ENCODE measurements around the gene LAMB4. TPM values are rescaled to one million over a fixed set of nuclear protein-coding genes. Genes with fewer than 3 reads are reported as not detected.

Gene LAMB4
- polyA plus RNA-seq, 1 of the 3 experiments (the other 2 are of a cell fraction): 0.36 TPM

DNA sequence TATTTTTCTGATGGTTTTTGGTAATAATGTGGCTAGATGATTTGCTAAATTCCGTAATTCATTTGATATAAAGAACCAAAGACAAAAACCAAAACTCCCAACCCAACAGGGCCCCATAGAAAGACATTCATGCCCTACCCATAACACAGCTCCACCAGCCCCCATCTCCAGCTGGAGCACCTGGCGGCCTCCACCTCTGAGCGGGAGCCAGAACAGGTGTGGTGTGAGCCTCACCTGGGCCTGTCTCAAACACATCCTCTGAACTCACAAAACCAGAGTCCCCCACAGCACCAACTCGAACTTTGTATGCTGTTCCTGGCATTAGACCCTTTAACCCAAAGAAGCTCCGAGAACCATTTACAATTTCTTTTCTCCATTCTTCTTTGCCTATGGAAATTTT is 36.5 kb upstream of the LAMB4 start:
- peaks cover 0 to 7% of the 10 kb centered on the region in 2 experiments for H3K36me3 ChIP-seq (replicated peaks in 1 of 2; ENCODE audit: control insufficient read depth in 1 of 2, insufficient read depth in 2 of 2, low read length in 1 of 2)
- H3K27ac ChIP-seq (ENCODE audit: low read depth in 2 of 2, low read length in 1 of 2): no peak overlapping the region
- H2AFZ ChIP-seq (ENCODE audit: low read depth): no peak overlapping the region
- no peaks in the 10 kb centered on the region for H3K27me3 ChIP-seq (ENCODE audit: insufficient read depth)
- no peaks in the 10 kb centered on the region for H3K9me2 ChIP-seq
- H3K4me2 ChIP-seq: no peak overlapping the region
- no peaks in the 10 kb centered on the region for H4K20me1 ChIP-seq (ENCODE audit: insufficient read depth)
- H3K4me1 ChIP-seq (ENCODE audit: control insufficient read depth in 1 of 2, insufficient read depth in 2 of 2, low read depth in 1 of 2, low read length in 1 of 2): no peaks in the 10 kb centered on the region; a peak in 1 of 4 replicates
- ChIA-PET POLR2A (no interaction called here), CTCF (interaction anchor here (0.7 to 3.0 kb wide), 7 partner anchors 16 to 331 kb away, joined by 3 to 10 read pairs (median 4); partner anchors contain the start of gene NRCAM)
- TF ChIP-seq POLR2AphosphoS5 (IDR thresholded peaks at IDR 0.05; ENCODE audit: low read depth, low read length) (no peak), FOXM1 (IDR thresholded peaks at IDR 0.05; ENCODE audit: low read depth) (no peak), ELF1 (IDR thresholded peaks at IDR 0.05) (no peak), NFIC (IDR thresholded peaks at IDR 0.05; ENCODE audit: borderline replicate concordance) (no peak), RAD21 (IDR thresholded peaks at IDR 0.05; ENCODE audit: low read length) (no peak), CHD2 (IDR thresholded peaks at IDR 0.05; ENCODE audit: low read length, partially characterized antibody) (no peak), FOSL2 (IDR thresholded peaks at IDR 0.05; ENCODE audit: borderline replicate concordance, low read depth) (no peak), RXRA (IDR thresholded peaks at IDR 0.05; ENCODE audit: borderline replicate concordance, low read depth) (no peak), EZH2phosphoT487 (IDR thresholded peaks at IDR 0.05; ENCODE audit: borderline replicate concordance, low read depth) (no peak), GATA2 (CRISPR knock-in tag; IDR thresholded peaks at IDR 0.05) (no peak)
- TF ChIP-seq, protein P1, sequence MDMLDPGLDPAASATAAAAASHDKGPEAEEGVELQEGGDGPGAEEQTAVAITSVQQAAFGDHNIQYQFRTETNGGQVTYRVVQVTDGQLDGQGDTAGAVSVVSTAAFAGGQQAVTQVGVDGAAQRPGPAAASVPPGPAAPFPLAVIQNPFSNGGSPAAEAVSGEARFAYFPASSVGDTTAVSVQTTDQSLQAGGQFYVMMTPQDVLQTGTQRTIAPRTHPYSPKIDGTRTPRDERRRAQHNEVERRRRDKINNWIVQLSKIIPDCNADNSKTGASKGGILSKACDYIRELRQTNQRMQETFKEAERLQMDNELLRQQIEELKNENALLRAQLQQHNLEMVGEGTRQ (IDR thresholded peaks at IDR 0.05; ENCODE audit: borderline replicate concordance, low read depth, low read length): no peak
- TF ChIP-seq, protein P2, sequence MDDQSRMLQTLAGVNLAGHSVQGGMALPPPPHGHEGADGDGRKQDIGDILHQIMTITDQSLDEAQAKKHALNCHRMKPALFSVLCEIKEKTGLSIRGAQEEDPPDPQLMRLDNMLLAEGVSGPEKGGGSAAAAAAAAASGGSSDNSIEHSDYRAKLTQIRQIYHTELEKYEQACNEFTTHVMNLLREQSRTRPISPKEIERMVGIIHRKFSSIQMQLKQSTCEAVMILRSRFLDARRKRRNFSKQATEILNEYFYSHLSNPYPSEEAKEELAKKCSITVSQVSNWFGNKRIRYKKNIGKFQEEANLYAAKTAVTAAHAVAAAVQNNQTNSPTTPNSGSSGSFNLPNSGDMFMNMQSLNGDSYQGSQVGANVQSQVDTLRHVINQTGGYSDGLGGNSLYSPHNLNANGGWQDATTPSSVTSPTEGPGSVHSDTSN (IDR thresholded peaks at IDR 0.05): no peak
- TF ChIP-seq, protein P3, sequence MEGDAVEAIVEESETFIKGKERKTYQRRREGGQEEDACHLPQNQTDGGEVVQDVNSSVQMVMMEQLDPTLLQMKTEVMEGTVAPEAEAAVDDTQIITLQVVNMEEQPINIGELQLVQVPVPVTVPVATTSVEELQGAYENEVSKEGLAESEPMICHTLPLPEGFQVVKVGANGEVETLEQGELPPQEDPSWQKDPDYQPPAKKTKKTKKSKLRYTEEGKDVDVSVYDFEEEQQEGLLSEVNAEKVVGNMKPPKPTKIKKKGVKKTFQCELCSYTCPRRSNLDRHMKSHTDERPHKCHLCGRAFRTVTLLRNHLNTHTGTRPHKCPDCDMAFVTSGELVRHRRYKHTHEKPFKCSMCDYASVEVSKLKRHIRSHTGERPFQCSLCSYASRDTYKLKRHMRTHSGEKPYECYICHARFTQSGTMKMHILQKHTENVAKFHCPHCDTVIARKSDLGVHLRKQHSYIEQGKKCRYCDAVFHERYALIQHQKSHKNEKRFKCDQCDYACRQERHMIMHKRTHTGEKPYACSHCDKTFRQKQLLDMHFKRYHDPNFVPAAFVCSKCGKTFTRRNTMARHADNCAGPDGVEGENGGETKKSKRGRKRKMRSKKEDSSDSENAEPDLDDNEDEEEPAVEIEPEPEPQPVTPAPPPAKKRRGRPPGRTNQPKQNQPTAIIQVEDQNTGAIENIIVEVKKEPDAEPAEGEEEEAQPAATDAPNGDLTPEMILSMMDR (IDR thresholded peaks at IDR 0.05): no peak
- TF ChIP-seq, protein P4, sequence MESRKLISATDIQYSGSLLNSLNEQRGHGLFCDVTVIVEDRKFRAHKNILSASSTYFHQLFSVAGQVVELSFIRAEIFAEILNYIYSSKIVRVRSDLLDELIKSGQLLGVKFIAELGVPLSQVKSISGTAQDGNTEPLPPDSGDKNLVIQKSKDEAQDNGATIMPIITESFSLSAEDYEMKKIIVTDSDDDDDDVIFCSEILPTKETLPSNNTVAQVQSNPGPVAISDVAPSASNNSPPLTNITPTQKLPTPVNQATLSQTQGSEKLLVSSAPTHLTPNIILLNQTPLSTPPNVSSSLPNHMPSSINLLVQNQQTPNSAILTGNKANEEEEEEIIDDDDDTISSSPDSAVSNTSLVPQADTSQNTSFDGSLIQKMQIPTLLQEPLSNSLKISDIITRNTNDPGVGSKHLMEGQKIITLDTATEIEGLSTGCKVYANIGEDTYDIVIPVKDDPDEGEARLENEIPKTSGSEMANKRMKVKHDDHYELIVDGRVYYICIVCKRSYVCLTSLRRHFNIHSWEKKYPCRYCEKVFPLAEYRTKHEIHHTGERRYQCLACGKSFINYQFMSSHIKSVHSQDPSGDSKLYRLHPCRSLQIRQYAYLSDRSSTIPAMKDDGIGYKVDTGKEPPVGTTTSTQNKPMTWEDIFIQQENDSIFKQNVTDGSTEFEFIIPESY (IDR thresholded peaks at IDR 0.05; ENCODE audit: borderline replicate concordance, low read depth): no peak
- no peak for DNase-seq
- WGBS (ENCODE audit: low lambda C conversion rate): 82% methylated on average over 5 of the region's 5 CpGs
- no peaks in the 10 kb centered on the region for H3K79me2 ChIP-seq (ENCODE audit: insufficient read depth)
- H3F3A ChIP-seq (replicated peaks; ENCODE audit: insufficient read depth): no peaks in the 10 kb centered on the region
- no peaks in the 10 kb centered on the region for H3K9me3 ChIP-seq
- H3K4me3 ChIP-seq (ENCODE audit: low read depth in 2 of 2, low read length in 1 of 2): no peak overlapping the region
- H3K9ac ChIP-seq: no peak overlapping the region
